IPS-15b (cell line): ENCODE results near the gene GATD1.
A peak's percentile ranks its signal among the peaks of the same experiment; 100 is the strongest.
"Not testable (repeated sequence)": the region's sequence is repeated elsewhere in the genome, so short reads cannot be mapped to it uniquely, and the experiment has no call there.

ENCODE experiments used
- H3K27me3 ChIP-seq: one replicate; pipeline ENCODE4 v1.6.1; 2013; ENCODE audit warnings: low read length; ENCODE audit not compliant: control insufficient read depth, insufficient read depth
- H3K36me3 ChIP-seq: one replicate; pipeline ENCODE4 v1.6.1; 2013; ENCODE audit warnings: low read length; ENCODE audit not compliant: control insufficient read depth, insufficient read depth
- H3K4me1 ChIP-seq: one replicate; pipeline ENCODE4 v1.6.1; 2013; ENCODE audit warnings: mild to moderate bottlenecking, low read length; ENCODE audit not compliant: control insufficient read depth, insufficient read depth
- H3K4me3 ChIP-seq: one replicate; pipeline ENCODE4 v1.5.1; 2013; ENCODE audit warnings: low read depth, low read length
- H3K9ac ChIP-seq: one replicate; pipeline ENCODE4 v1.6.1; 2013; ENCODE audit warnings: low read depth, mild to moderate bottlenecking, low read length
- H3K9me3 ChIP-seq: one replicate; pipeline ENCODE4 v1.6.1; 2013; ENCODE audit warnings: mild to moderate bottlenecking, low read length; ENCODE audit not compliant: control insufficient read depth, insufficient read depth

Gene GATD1

GRCh38 chr11:737366-737765 lies 39.9 kb downstream of the GATD1 start:
- Histone ChIP-seq H3K9me3 (no peaks in the 10 kb centered on the region), H3K9ac (no peak overlapping the region), H3K36me3 (no peaks in the 10 kb centered on the region), H3K27me3 (no peaks in the 10 kb centered on the region), H3K4me1 (peaks cover 2% of the 10 kb centered on the region), H3K4me3 (no peak overlapping the region)

GRCh38 chr11:734541-734940 lies 42.7 kb downstream of the GATD1 start:
- H3K4me3 ChIP-seq, H3K9ac ChIP-seq, H3K27me3 ChIP-seq, H3K9me3 ChIP-seq, H3K36me3 ChIP-seq, H3K4me1 ChIP-seq: not testable (repeated sequence)

GRCh38 chr11:733072-733471 lies 44.2 kb downstream of the GATD1 start:
- H3K36me3 ChIP-seq: no peaks in the 10 kb centered on the region
- no peaks in the 10 kb centered on the region for H3K27me3 ChIP-seq
- H3K4me3 ChIP-seq: no peak overlapping the region
- peaks cover 2% of the 10 kb centered on the region for H3K4me1 ChIP-seq
- no peaks in the 10 kb centered on the region for H3K9me3 ChIP-seq
- H3K9ac ChIP-seq: peak overlapping the region; percentile 3

- no peak overlapping the region for H3K9ac ChIP-seq
- no peaks in the 10 kb centered on the region for H3K27me3 ChIP-seq
- H3K9me3 ChIP-seq: no peaks in the 10 kb centered on the region
- H3K4me1 ChIP-seq: peaks cover 7% of the 10 kb centered on the region
- no peak overlapping the region for H3K4me3 ChIP-seq
- no peaks in the 10 kb centered on the region for H3K36me3 ChIP-seq
Measured at GRCh38 chr11:729492-730074, 47.7 kb downstream of the GATD1 start.

- no peak overlapping the region for H3K9ac ChIP-seq
- H3K4me3 ChIP-seq: no peak overlapping the region
Measured at GRCh38 chr11:728901-729491, 48.3 kb downstream of the GATD1 start.

GRCh38 chr11:727859-728748 lies 49.2 kb downstream of the GATD1 start:
- Histone ChIP-seq H3K9me3 (no peaks in the 10 kb centered on the region), H3K36me3 (no peaks in the 10 kb centered on the region), H3K27me3 (no peaks in the 10 kb centered on the region), H3K4me3 (no peak overlapping the region), H3K9ac (peak overlapping the region; percentile 47), H3K4me1 (peaks cover 5% of the 10 kb centered on the region)

More at GRCh38 chr11:728901-729491, 48.3 kb downstream of the GATD1 start:
- Histone ChIP-seq H3K36me3 (no peaks in the 10 kb centered on the region), H3K9me3 (no peaks in the 10 kb centered on the region), H3K27me3 (no peaks in the 10 kb centered on the region), H3K4me1 (peaks cover 7% of the 10 kb centered on the region)

- H3K4me3 ChIP-seq: no peak overlapping the region
- H3K36me3 ChIP-seq: no peaks in the 10 kb centered on the region
- no peak overlapping the region for H3K9ac ChIP-seq
- peaks cover 5% of the 10 kb centered on the region for H3K4me1 ChIP-seq
- no peaks in the 10 kb centered on the region for H3K9me3 ChIP-seq
- H3K27me3 ChIP-seq: no peaks in the 10 kb centered on the region
Measured at GRCh38 chr11:727281-727701, 50.0 kb downstream of the GATD1 start.

GRCh38 chr11:726278-727220 lies 50.7 kb downstream of the GATD1 start:
- H3K4me1 ChIP-seq: peaks cover 5% of the 10 kb centered on the region
- H3K36me3 ChIP-seq: no peaks in the 10 kb centered on the region
- no peak overlapping the region for H3K9ac ChIP-seq
- H3K4me3 ChIP-seq: peak overlapping the region; percentile 53
- no peaks in the 10 kb centered on the region for H3K27me3 ChIP-seq
- no peaks in the 10 kb centered on the region for H3K9me3 ChIP-seq

GRCh38 chr11:725624-726202 lies 51.6 kb downstream of the GATD1 start:
- Histone ChIP-seq H3K27me3 (no peaks in the 10 kb centered on the region), H3K4me3 (peak overlapping the region; percentile 53), H3K9me3 (no peaks in the 10 kb centered on the region), H3K9ac (no peak overlapping the region), H3K36me3 (no peaks in the 10 kb centered on the region), H3K4me1 (peaks cover 5% of the 10 kb centered on the region)

GRCh38 chr11:724778-725386 lies 52.4 kb downstream of the GATD1 start:
- Histone ChIP-seq H3K36me3 (peaks cover 2% of the 10 kb centered on the region), H3K9me3 (no peaks in the 10 kb centered on the region), H3K9ac (no peak overlapping the region), H3K27me3 (no peaks in the 10 kb centered on the region), H3K4me1 (peaks cover 7% of the 10 kb centered on the region), H3K4me3 (peak overlapping the region; percentile 53)
